HCT116 (cell line): ENCODE data around the gene KCNC1.

Experiments
- CTCF ChIP-seq, 3 experiments: fragments of 200-600 bp in 1 of 3; sonication (generic) in 1 of 3; IDR thresholded peaks in 2 of 3; conservative IDR thresholded peaks in 1 of 3; 2 replicates each; pipeline ENCODE4 v1.5.1; 2012 to 2017; ENCODE audit warnings: low read depth in 2 of 3, low read length in 2 of 3, antibody characterized with exemption in 1 of 3, borderline replicate concordance in 1 of 3, control low read depth in 1 of 3, mild to moderate bottlenecking in 1 of 3, mixed read lengths in 1 of 3, mixed run types in 1 of 3, moderate library complexity in 1 of 3; ENCODE audit not compliant: insufficient read depth in 1 of 3
- EGR1 ChIP-seq: IDR thresholded peaks from 2 replicates; pipeline ENCODE4 v1.6.1; 2012; ENCODE audit warnings: low read depth
- EZH2 ChIP-seq: fragments of 200-600 bp; sonication (generic); IDR thresholded peaks from 2 replicates; pipeline ENCODE4 v1.6.1; 2017; ENCODE audit warnings: antibody characterized with exemption, mixed run types
- EZH2phosphoT487 ChIP-seq: fragments of 200-600 bp; IDR thresholded peaks from 2 replicates; pipeline ENCODE4 v1.6.1; 2018; ENCODE audit warnings: antibody characterized with exemption, borderline replicate concordance
- FOSL1 ChIP-seq: IDR thresholded peaks from 2 replicates; pipeline ENCODE4 v1.6.1; 2012; ENCODE audit warnings: low read depth
- MAX ChIP-seq: IDR thresholded peaks from 2 replicates; pipeline ENCODE4 v1.6.1; 2012
- POLR2A ChIP-seq: IDR thresholded peaks from 2 replicates; pipeline ENCODE4 v1.7.0; 2011; ENCODE audit warnings: borderline replicate concordance; ENCODE audit not compliant: insufficient read depth, insufficient read length; ENCODE audit errors: extremely low read depth
- POLR2AphosphoS5 ChIP-seq: IDR thresholded peaks from 2 replicates; pipeline ENCODE4 v1.6.1; 2011; ENCODE audit warnings: mild to moderate bottlenecking, low read depth, low read length, moderate library complexity
- SIN3A ChIP-seq: IDR thresholded peaks from 2 replicates; pipeline ENCODE4 v1.6.1; 2012; ENCODE audit warnings: low read depth
- TCF7L2 ChIP-seq: IDR thresholded peaks from 2 replicates; pipeline ENCODE4 v1.7.0; 2011; ENCODE audit warnings: borderline replicate concordance, inconsistent platforms; ENCODE audit not compliant: insufficient read depth, insufficient read length; ENCODE audit errors: extremely low read depth
- YY1 ChIP-seq: IDR thresholded peaks from 2 replicates; pipeline ENCODE4 v1.6.1; 2011; ENCODE audit warnings: low read length, low read depth, moderate library complexity, mild to moderate bottlenecking; ENCODE audit not compliant: insufficient replicate concordance; ENCODE audit errors: extremely low read depth
- ZFX ChIP-seq: fragments of 450-650 bp; IDR thresholded peaks from 2 replicates; pipeline ENCODE4 v1.6.1; 2017
- TF ChIP-seq, protein P1 (sequence below): IDR thresholded peaks from 2 replicates; pipeline ENCODE4 v1.6.1; 2011; ENCODE audit warnings: mild to moderate bottlenecking, low read length, moderate library complexity; ENCODE audit not compliant: insufficient replicate concordance; ENCODE audit errors: extremely low read depth
- TF ChIP-seq, protein P2 (sequence below): IDR thresholded peaks from 2 replicates; pipeline ENCODE4 v1.6.1; 2012; ENCODE audit warnings: low read depth

DNA sequence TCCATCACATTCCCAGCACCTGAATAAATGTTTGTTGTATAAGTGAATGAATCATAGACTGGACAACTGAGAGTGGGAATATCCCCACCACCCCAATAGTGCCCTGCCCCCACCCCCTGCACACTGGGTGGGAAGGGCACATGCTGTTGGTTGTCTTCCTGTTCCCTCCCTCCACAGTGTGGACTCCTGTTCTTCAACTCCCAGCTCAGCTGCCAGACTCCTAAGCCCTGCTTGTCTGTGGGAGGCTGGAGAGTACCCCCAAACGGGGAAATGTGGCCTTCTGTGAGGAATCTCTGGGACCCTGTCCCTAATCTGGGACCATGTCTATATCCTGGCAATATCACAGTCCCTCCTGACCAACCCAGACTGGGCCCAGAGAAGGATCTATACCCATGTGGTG, 20.7 kb upstream of the KCNC1 start:
- TF ChIP-seq POLR2A: no peak
- no peak for TF ChIP-seq CTCF (IDR thresholded peaks at IDR 0.05 in 2 of 3, conservative IDR thresholded peaks at IDR 0.05 in 1 of 3; ENCODE audit: borderline replicate concordance in 1 of 3, insufficient read depth in 1 of 3, low read depth in 2 of 3, low read length in 2 of 3)
- TF ChIP-seq SIN3A: no peak
- no peak for TF ChIP-seq POLR2AphosphoS5
- no peak for TF ChIP-seq EZH2
- TF ChIP-seq, protein P1, sequence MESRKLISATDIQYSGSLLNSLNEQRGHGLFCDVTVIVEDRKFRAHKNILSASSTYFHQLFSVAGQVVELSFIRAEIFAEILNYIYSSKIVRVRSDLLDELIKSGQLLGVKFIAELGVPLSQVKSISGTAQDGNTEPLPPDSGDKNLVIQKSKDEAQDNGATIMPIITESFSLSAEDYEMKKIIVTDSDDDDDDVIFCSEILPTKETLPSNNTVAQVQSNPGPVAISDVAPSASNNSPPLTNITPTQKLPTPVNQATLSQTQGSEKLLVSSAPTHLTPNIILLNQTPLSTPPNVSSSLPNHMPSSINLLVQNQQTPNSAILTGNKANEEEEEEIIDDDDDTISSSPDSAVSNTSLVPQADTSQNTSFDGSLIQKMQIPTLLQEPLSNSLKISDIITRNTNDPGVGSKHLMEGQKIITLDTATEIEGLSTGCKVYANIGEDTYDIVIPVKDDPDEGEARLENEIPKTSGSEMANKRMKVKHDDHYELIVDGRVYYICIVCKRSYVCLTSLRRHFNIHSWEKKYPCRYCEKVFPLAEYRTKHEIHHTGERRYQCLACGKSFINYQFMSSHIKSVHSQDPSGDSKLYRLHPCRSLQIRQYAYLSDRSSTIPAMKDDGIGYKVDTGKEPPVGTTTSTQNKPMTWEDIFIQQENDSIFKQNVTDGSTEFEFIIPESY: no peak
- TF ChIP-seq, protein P2, sequence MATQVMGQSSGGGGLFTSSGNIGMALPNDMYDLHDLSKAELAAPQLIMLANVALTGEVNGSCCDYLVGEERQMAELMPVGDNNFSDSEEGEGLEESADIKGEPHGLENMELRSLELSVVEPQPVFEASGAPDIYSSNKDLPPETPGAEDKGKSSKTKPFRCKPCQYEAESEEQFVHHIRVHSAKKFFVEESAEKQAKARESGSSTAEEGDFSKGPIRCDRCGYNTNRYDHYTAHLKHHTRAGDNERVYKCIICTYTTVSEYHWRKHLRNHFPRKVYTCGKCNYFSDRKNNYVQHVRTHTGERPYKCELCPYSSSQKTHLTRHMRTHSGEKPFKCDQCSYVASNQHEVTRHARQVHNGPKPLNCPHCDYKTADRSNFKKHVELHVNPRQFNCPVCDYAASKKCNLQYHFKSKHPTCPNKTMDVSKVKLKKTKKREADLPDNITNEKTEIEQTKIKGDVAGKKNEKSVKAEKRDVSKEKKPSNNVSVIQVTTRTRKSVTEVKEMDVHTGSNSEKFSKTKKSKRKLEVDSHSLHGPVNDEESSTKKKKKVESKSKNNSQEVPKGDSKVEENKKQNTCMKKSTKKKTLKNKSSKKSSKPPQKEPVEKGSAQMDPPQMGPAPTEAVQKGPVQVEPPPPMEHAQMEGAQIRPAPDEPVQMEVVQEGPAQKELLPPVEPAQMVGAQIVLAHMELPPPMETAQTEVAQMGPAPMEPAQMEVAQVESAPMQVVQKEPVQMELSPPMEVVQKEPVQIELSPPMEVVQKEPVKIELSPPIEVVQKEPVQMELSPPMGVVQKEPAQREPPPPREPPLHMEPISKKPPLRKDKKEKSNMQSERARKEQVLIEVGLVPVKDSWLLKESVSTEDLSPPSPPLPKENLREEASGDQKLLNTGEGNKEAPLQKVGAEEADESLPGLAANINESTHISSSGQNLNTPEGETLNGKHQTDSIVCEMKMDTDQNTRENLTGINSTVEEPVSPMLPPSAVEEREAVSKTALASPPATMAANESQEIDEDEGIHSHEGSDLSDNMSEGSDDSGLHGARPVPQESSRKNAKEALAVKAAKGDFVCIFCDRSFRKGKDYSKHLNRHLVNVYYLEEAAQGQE: no peak
- no peak for TF ChIP-seq EZH2phosphoT487
- TF ChIP-seq EGR1: no peak
- no peak for TF ChIP-seq YY1
- no peak for TF ChIP-seq FOSL1
- TF ChIP-seq TCF7L2: no peak
- no peak for TF ChIP-seq ZFX
- no peak for TF ChIP-seq MAX
